Endothelial cell of umbilical vein (primary cell): ENCODE data around the gene SLC23A3. TPM values are rescaled to one million over a fixed set of nuclear protein-coding genes. Genes with fewer than 3 reads are reported as not detected.

Source experiments
- BruUV-seq: library from RNA; stranded (reverse); fragments of 400-500 nt; replicated peaks from 2 replicates; lab custom pipeline; 2021; lab: Mats Ljungman, UMichigan
- CTCF ChIA-PET: fragments of 300-600, 350-600 bp; sonication (Branson Sonifier 250); formaldehyde crosslinking; loops from one replicate; lab custom pipeline; 2021; ENCODE audit warnings: antibody characterized with exemption, inconsistent platforms; lab: Charles Lee
- POLR2A ChIA-PET: fragments of 300-600, 350-600 bp; sonication (Branson Sonifier 250); formaldehyde crosslinking; loops from one replicate; lab custom pipeline; 2021; ENCODE audit warnings: antibody characterized with exemption, inconsistent platforms; lab: Charles Lee
- DNase-seq: peaks from one replicate; pipeline ENCODE4 v3.0.0-alpha.2; 2011; ENCODE audit warnings: low read depth, low spot score
- FAIRE-seq: peaks from 2 replicates; lab custom pipeline; 2011; peaks lifted over from hg19 to GRCh38; lab: Jason Lieb, UNC
- H2AFZ ChIP-seq: 2 replicates; pipeline ENCODE4 v1.6.0; 2012; ENCODE audit warnings: low read depth, low read length, control low read depth, inconsistent platforms
- H3K27ac ChIP-seq: 2 replicates; pipeline ENCODE4 v1.5.1; 2011; ENCODE audit warnings: low read depth, mild to moderate bottlenecking, control low read depth, low read length, moderate library complexity; ENCODE audit not compliant: insufficient read depth
- H3K27me3 ChIP-seq, 2 experiments: 2 replicates each; pipeline versions ENCODE4 v1.6.0 to v1.6.1; 2011; ENCODE audit warnings: low read length in 2 of 2, mixed read lengths in 1 of 2; ENCODE audit not compliant: control insufficient read depth in 2 of 2, insufficient read depth in 2 of 2
- H3K36me3 ChIP-seq, 2 experiments: 2 replicates in 1 of 2; 3 replicates in 1 of 2; pipeline ENCODE4 v1.5.1; 2011; ENCODE audit warnings: low read length in 2 of 2, mild to moderate bottlenecking in 1 of 2, moderate library complexity in 1 of 2; ENCODE audit not compliant: control insufficient read depth in 2 of 2, insufficient read depth in 2 of 2; ENCODE audit errors: extremely low read depth in 1 of 2
- H3K4me1 ChIP-seq: 3 replicates; pipeline ENCODE4 v1.5.1; 2011; ENCODE audit warnings: mild to moderate bottlenecking, low read length; ENCODE audit not compliant: control insufficient read depth, insufficient read depth; ENCODE audit errors: extremely low read depth
- H3K4me2 ChIP-seq: 2 replicates; pipeline ENCODE4 v1.6.1; 2011; ENCODE audit warnings: low read length, control low read depth, mixed read lengths; ENCODE audit not compliant: insufficient read depth
- H3K4me3 ChIP-seq, 3 experiments: fragments of 200-600 bp in 1 of 3; sonication (generic), shearing (Covaris generic) in 1 of 3; replicated peaks in 1 of 3; 2 replicates each; pipeline ENCODE4 v1.5.1; 2011 to 2016; ENCODE audit warnings: control low read depth in 3 of 3, low read length in 3 of 3, mild to moderate bottlenecking in 2 of 3, inconsistent platforms in 1 of 3, low read depth in 1 of 3, moderate library complexity in 1 of 3; ENCODE audit not compliant: insufficient read depth in 1 of 3
- H3K79me2 ChIP-seq: 2 replicates; pipeline ENCODE4 v1.6.0; 2012; ENCODE audit warnings: low read length, inconsistent platforms; ENCODE audit not compliant: control insufficient read depth, insufficient read depth
- H3K9ac ChIP-seq: replicated peaks from 2 replicates; pipeline ENCODE3; 2011; ENCODE audit warnings: low read length, control low read depth; ENCODE audit not compliant: insufficient read depth; ENCODE audit errors: extremely low read depth
- H3K9me1 ChIP-seq: replicated peaks from 3 replicates; pipeline ENCODE4 v1.6.0; 2011; ENCODE audit warnings: mild to moderate bottlenecking, low read length; ENCODE audit not compliant: control insufficient read depth, insufficient read depth; ENCODE audit errors: extremely low read depth
- H3K9me3 ChIP-seq: replicated peaks from 2 replicates; pipeline ENCODE4 v1.5.1; 2012; ENCODE audit warnings: low read length, inconsistent platforms; ENCODE audit not compliant: control insufficient read depth, insufficient read depth
- H4K20me1 ChIP-seq: replicated peaks from 2 replicates; pipeline ENCODE3; 2011; ENCODE audit warnings: mild to moderate bottlenecking, low read length; ENCODE audit not compliant: control insufficient read depth, insufficient read depth; ENCODE audit errors: extremely low read depth
- CTCF ChIP-seq, 2 donors: IDR thresholded peaks; 1 replicate in 1 of 2; 2 replicates in 1 of 2; pipeline ENCODE4 v1.5.1; 2011; ENCODE audit warnings: low read length in 2 of 2, mild to moderate bottlenecking in 2 of 2, moderate library complexity in 2 of 2, control low read depth in 1 of 2, inconsistent platforms in 1 of 2, low read depth in 1 of 2; ENCODE audit not compliant: insufficient read depth in 1 of 2; ENCODE audit errors: extremely low read depth in 1 of 2
- FOS ChIP-seq: IDR thresholded peaks from 2 replicates; pipeline ENCODE4 v1.6.1; 2011; ENCODE audit warnings: mild to moderate bottlenecking, low read length, moderate library complexity, borderline replicate concordance; ENCODE audit not compliant: insufficient read depth
- GATA2 ChIP-seq: IDR thresholded peaks from 2 replicates; pipeline ENCODE4 v1.7.0; 2011; ENCODE audit warnings: low read depth, mild to moderate bottlenecking, moderate library complexity, mixed read lengths, low read length; ENCODE audit not compliant: insufficient read length, insufficient read depth
- JUN ChIP-seq: IDR thresholded peaks from 2 replicates; pipeline ENCODE4 v1.6.1; 2011; ENCODE audit warnings: borderline replicate concordance, low read depth; ENCODE audit not compliant: insufficient read length, insufficient read depth
- MYC ChIP-seq: IDR thresholded peaks from one replicate; pipeline ENCODE4 v1.6.1; 2011; ENCODE audit warnings: mild to moderate bottlenecking, low read depth, low read length
- POLR2A ChIP-seq: IDR thresholded peaks from 2 replicates; pipeline ENCODE4 v1.6.1; 2012; ENCODE audit warnings: low read depth, mild to moderate bottlenecking, control low read depth, low read length
- POLR2AphosphoS5 ChIP-seq: IDR thresholded peaks from 2 replicates; pipeline ENCODE4 v1.6.1; 2012; ENCODE audit warnings: low read depth, mild to moderate bottlenecking, control low read depth, low read length, moderate library complexity; ENCODE audit not compliant: insufficient read depth
- dilution Hi-C: fragments of 300-500 bp; cut with MboI; formaldehyde crosslinking; loops from one replicate; pipeline ENCODE4 v1.15.0; 2019; ENCODE audit warnings: low sequenced_read_pairs; ENCODE audit not compliant: extremely low pct_ligation_motif_present
- intact Hi-C: fragments of 100-400 bp; cut with micrococcal nuclease; formaldehyde crosslinking; loops from one replicate; pipeline ENCODE4 v1.10.0; 2022
- polyA plus RNA-seq, 4 experiments: library from polyadenylated mRNA; depleted of rRNA in 3 of 4; stranded (reverse) in 3 of 4; unstranded in 1 of 4; fragments of >200 nt; gene quantifications; 2 replicates each; pipeline versions ENCODE4 v1.2.1 to v1.2.3, GENCODE V29; 2011 to 2012; ENCODE audit warnings: missing spikeins in 1 of 4
- total RNA-seq: library from RNA; stranded (reverse); gene quantifications from 2 replicates; pipeline ENCODE4 v1.2.3, GENCODE V29; 2021
- TF ChIP-seq, protein P1 (sequence below): IDR thresholded peaks from 2 replicates; pipeline ENCODE4 v1.6.1; 2011; ENCODE audit not compliant: insufficient read depth, insufficient read length

Gene SLC23A3
- total and polyA plus RNA-seq, 2 donors (not counting 3 experiments of a cell fraction or from before 2014, with no cell fraction given), result 2.7 to 7.1 TPM

GRCh38 chr2:219165058-219165911 lies 4.5 kb downstream of the SLC23A3 start:
- no peak for FAIRE-seq
- dilution Hi-C loops, result no loop called here
- Histone ChIP-seq H3K9me1 (no peaks in the 10 kb centered on the region), H3K27me3 (no peaks in the 10 kb centered on the region), H3K4me2 (no peak overlapping the region), H3K79me2 (no peaks in the 10 kb centered on the region), H3K36me3 (no peaks in the 10 kb centered on the region), H3K27ac (no peak overlapping the region), H2AFZ (no peak overlapping the region), H3K4me3 (no peak overlapping the region), H3K9me3 (no peaks in the 10 kb centered on the region), H4K20me1 (no peaks in the 10 kb centered on the region), H3K4me1 (peaks cover 4% of the 10 kb centered on the region), H3K9ac (no peak overlapping the region)
- intact Hi-C loops, result no loop called here
- ChIA-PET POLR2A (no interaction called here), CTCF (no interaction called here)
- no peak for DNase-seq
- no TSS peak for BruUV-seq
- no peak for TF ChIP-seq FOS
- no peak for TF ChIP-seq POLR2A
- TF ChIP-seq MYC, result no peak
- TF ChIP-seq JUN, result no peak
- TF ChIP-seq CTCF (IDR thresholded peaks at IDR 0.05; ENCODE audit: extremely low read depth in 1 of 2, insufficient read depth in 1 of 2, low read depth in 1 of 2, low read length in 2 of 2), result no peak
- TF ChIP-seq, protein P1, sequence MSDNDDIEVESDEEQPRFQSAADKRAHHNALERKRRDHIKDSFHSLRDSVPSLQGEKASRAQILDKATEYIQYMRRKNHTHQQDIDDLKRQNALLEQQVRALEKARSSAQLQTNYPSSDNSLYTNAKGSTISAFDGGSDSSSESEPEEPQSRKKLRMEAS, result no peak
- TF ChIP-seq POLR2AphosphoS5, result no peak
- TF ChIP-seq GATA2, result no peak
